GM12865 (cell line): Measurements from ENCODE around the gene C1orf159.

Experiments
- DNase-seq: peaks from one replicate; pipeline ENCODE4 v3.0.0; 2010; ENCODE audit warnings: low read depth
- H3K4me3 ChIP-seq: 2 replicates; pipeline ENCODE4 v1.5.1; 2011; ENCODE audit warnings: mild to moderate bottlenecking, low read depth, low read length, control low read depth
- CTCF ChIP-seq: IDR thresholded peaks from 2 replicates; pipeline ENCODE4 v1.5.1; 2011; ENCODE audit warnings: low read length, control low read depth, low read depth, inconsistent platforms; ENCODE audit not compliant: insufficient read depth; ENCODE audit errors: missing control alignments

The C1orf159 gene

GRCh38 chr1:1046767-1047166 is 69.1 kb downstream of the C1orf159 start:
- TF ChIP-seq CTCF: no peak
- H3K4me3 ChIP-seq: no peak overlapping the region
- DNase-seq: no peak

GRCh38 chr1:1046243-1046642 is 69.6 kb downstream of the C1orf159 start:
- H3K4me3 ChIP-seq: no peak overlapping the region
- no peak for DNase-seq
- no peak for TF ChIP-seq CTCF

- no peak for DNase-seq
- TF ChIP-seq CTCF: no peak
- H3K4me3 ChIP-seq: no peak overlapping the region
These were observed 70.8 kb downstream of the C1orf159 start for GRCh38 chr1:1045129-1045528.

- no peak for TF ChIP-seq CTCF
- DNase-seq: no peak
- H3K4me3 ChIP-seq: no peak overlapping the region
These were observed 71.3 kb downstream of the C1orf159 start for GRCh38 chr1:1044455-1045078.

GRCh38 chr1:1043921-1044320 is 72.0 kb downstream of the C1orf159 start:
- no peak overlapping the region for H3K4me3 ChIP-seq
- no peak for TF ChIP-seq CTCF
- no peak for DNase-seq

- H3K4me3 ChIP-seq: no peak overlapping the region
- DNase-seq: no peak
- TF ChIP-seq CTCF: no peak
These were observed 72.5 kb downstream of the C1orf159 start for GRCh38 chr1:1043411-1043810.

- DNase-seq: no peak
- TF ChIP-seq CTCF: no peak
- no peak overlapping the region for H3K4me3 ChIP-seq
These were observed 73.1 kb downstream of the C1orf159 start for GRCh38 chr1:1042835-1043234.
